ENCODE data around the gene PMPCA. TPM values are rescaled to one million over a fixed set of nuclear protein-coding genes. Genes with fewer than 3 reads are reported as not detected.

The PMPCA gene
- total and polyA plus RNA-seq, 2 of the 13 experiments (the other 11 are each of a cell fraction or from before 2014, with no cell fraction given) = 70.2 to 88.4 TPM

- TF ChIP-seq GPBP1L1 (CRISPR knock-in tag; IDR thresholded peaks at IDR 0.05) (no peak), KLF11 (CRISPR knock-in tag; IDR thresholded peaks at IDR 0.05) (no peak), ATM (IDR thresholded peaks at IDR 0.05; ENCODE audit: borderline replicate concordance) (no peak), ZNF646 (CRISPR knock-in tag; IDR thresholded peaks at IDR 0.05) (no peak), NCOA2 (CRISPR knock-in tag; IDR thresholded peaks at IDR 0.05) (no peak), ZNF513 (CRISPR knock-in tag; conservative IDR thresholded peaks at IDR 0.05) (no peak), ZNF333 (CRISPR knock-in tag; IDR thresholded peaks at IDR 0.05; ENCODE audit: borderline replicate concordance) (0 out of 2 replicates have a peak, but pooled peaks have one; percentile 50), ATF7 (IDR thresholded peaks at IDR 0.05) (no peak), ATF7 (CRISPR knock-in tag; IDR thresholded peaks at IDR 0.05) (no peak), TARDBP (CRISPR knock-in tag; IDR thresholded peaks at IDR 0.05) (no peak), PHF8 (CRISPR knock-in tag; IDR thresholded peaks at IDR 0.05) (peak; percentile 68; the same call in 1 of the 2 replicates), ZNF30 (CRISPR knock-in tag; IDR thresholded peaks at IDR 0.05) (no peak), MEIS1 (CRISPR knock-in tag; IDR thresholded peaks at IDR 0.05; ENCODE audit: borderline replicate concordance) (no peak), TERF1 (CRISPR knock-in tag; IDR thresholded peaks at IDR 0.05) (no peak), HOXA3 (CRISPR knock-in tag; IDR thresholded peaks at IDR 0.05) (peak; percentile 66; the same call in 1 of the 2 replicates), ARNT (IDR thresholded peaks at IDR 0.05) (no peak), SMAD3 (CRISPR knock-in tag; IDR thresholded peaks at IDR 0.05) (no peak), STAT5B (CRISPR knock-in tag; IDR thresholded peaks at IDR 0.05) (no peak), ZNF3 (CRISPR knock-in tag; IDR thresholded peaks at IDR 0.05) (no peak)
Measured at GRCh38 chr9:136373300-136374182, 36.9 kb upstream of the PMPCA start, which contains the start of gene CARD9 (continued).

Data from HepG2 (cell line).